GM18502 (cell line): ENCODE results near the gene WIZ.
A peak's percentile ranks its signal among the peaks of the same experiment; 100 is the strongest.

Source experiments
- ATAC-seq: cut with Tn5 transposase; IDR thresholded peaks from one replicate; pipeline ENCODE4 v1.9.1; 2021; ENCODE audit warnings: mild to moderate bottlenecking; ENCODE audit not compliant: unreplicated experiment, poor library complexity

WIZ gene

GRCh38 chr19:15394426-15394825, 55.3 kb downstream of the WIZ start:
- no peak for ATAC-seq

- ATAC-seq = no peak
These were observed 55.8 kb downstream of the WIZ start for GRCh38 chr19:15393963-15394362.

GRCh38 chr19:15390814-15391213, 58.9 kb downstream of the WIZ start:
- ATAC-seq = no peak

GRCh38 chr19:15381864-15382263, 67.9 kb downstream of the WIZ start:
- ATAC-seq = no peak

GRCh38 chr19:15381429-15381828, 68.3 kb downstream of the WIZ start:
- ATAC-seq = no peak

- ATAC-seq = peak; percentile 24
These were observed 69.6 kb downstream of the WIZ start for GRCh38 chr19:15379999-15380647.

- ATAC-seq = peak; percentile 78
These were observed 70.4 kb downstream of the WIZ start, which contains the start of gene AKAP8 for GRCh38 chr19:15379083-15379998. TSS of gene AKAP8 (minus strand) at chr19:15379787. CDS start at chr19:15379731, 56 bp downstream.

- no peak for ATAC-seq
These were observed 71.1 kb downstream of the WIZ start for GRCh38 chr19:15378534-15379082.

- no peak for ATAC-seq
These were observed 74.8 kb downstream of the WIZ start for GRCh38 chr19:15374796-15375440.

- ATAC-seq = no peak
These were observed 75.6 kb downstream of the WIZ start for GRCh38 chr19:15374105-15374651.

- ATAC-seq = no peak
These were observed 76.1 kb downstream of the WIZ start for GRCh38 chr19:15373644-15374043.

GRCh38 chr19:15372891-15373301, 76.9 kb downstream of the WIZ start:
- no peak for ATAC-seq

- no peak for ATAC-seq
These were observed 77.3 kb downstream of the WIZ start for GRCh38 chr19:15372470-15372869.

GRCh38 chr19:15371786-15372380, 77.9 kb downstream of the WIZ start:
- no peak for ATAC-seq

GRCh38 chr19:15371119-15371518, 78.6 kb downstream of the WIZ start:
- ATAC-seq = no peak
